CD4-positive, alpha-beta T cell treated with Interleukin-1 beta for 1 hour (primary cell): Measurements from ENCODE around the gene LRPAP1.

ENCODE experiments used
- DNase-seq, 2 donors: peaks; one replicate each; pipeline ENCODE4 v3.0.0-alpha.2; 2020 to 2022

Gene LRPAP1

GRCh38 chr4:3499710-3500109, 32.5 kb downstream of the LRPAP1 start:
- DNase-seq, result no peak

- no peak for DNase-seq
These were observed 33.2 kb downstream of the LRPAP1 start for GRCh38 chr4:3498901-3499510.

- DNase-seq, result no peak
These were observed 33.8 kb downstream of the LRPAP1 start for GRCh38 chr4:3498407-3498806.

- DNase-seq, result no peak
These were observed 34.5 kb downstream of the LRPAP1 start for GRCh38 chr4:3497523-3498389.

- DNase-seq, result no peak
These were observed 35.1 kb downstream of the LRPAP1 start for GRCh38 chr4:3497095-3497494.

- DNase-seq, result no peak
These were observed 36.2 kb downstream of the LRPAP1 start for GRCh38 chr4:3496021-3496420.

- no peak for DNase-seq
These were observed 36.8 kb downstream of the LRPAP1 start for GRCh38 chr4:3495204-3495975.

- no peak for DNase-seq
These were observed 37.8 kb downstream of the LRPAP1 start for GRCh38 chr4:3494462-3494871.

GRCh38 chr4:3493720-3494461, 38.3 kb downstream of the LRPAP1 start:
- no peak for DNase-seq

- no peak for DNase-seq
These were observed 39.2 kb downstream of the LRPAP1 start for GRCh38 chr4:3492741-3493719.

- DNase-seq, result no peak
These were observed 40.4 kb downstream of the LRPAP1 start for GRCh38 chr4:3491681-3492405.

GRCh38 chr4:3489451-3489962, 42.7 kb downstream of the LRPAP1 start:
- DNase-seq, result no peak

- no peak for DNase-seq
These were observed 43.4 kb downstream of the LRPAP1 start for GRCh38 chr4:3488820-3489219.

- DNase-seq, result no peak
These were observed 44.4 kb downstream of the LRPAP1 start for GRCh38 chr4:3487861-3488260.

GRCh38 chr4:3486541-3487540, 45.4 kb downstream of the LRPAP1 start:
- DNase-seq, result no peak

GRCh38 chr4:3485886-3486540, 46.2 kb downstream of the LRPAP1 start:
- no peak for DNase-seq

- DNase-seq, result peak in 1 of 2 donors; percentile 70
These were observed 47.0 kb downstream of the LRPAP1 start for GRCh38 chr4:3485011-3485791.
